Chondrocyte (in vitro differentiated cells): Measurements from ENCODE around the gene AQP5. TPM values are rescaled to one million over a fixed set of nuclear protein-coding genes. Genes with fewer than 3 reads are reported as not detected.

Experiments
- DNase-seq: peaks from one replicate; pipeline ENCODE4 v3.0.0; 2021; ENCODE audit warnings: mixed read lengths, low spot score
- H3K27ac Mint-ChIP-seq: one replicate; pipeline ENCODE4 v1.8.0; 2021; ENCODE audit warnings: mild to moderate bottlenecking, moderate library complexity, mixed read lengths; ENCODE audit not compliant: unreplicated experiment
- H3K27me3 Mint-ChIP-seq: 2 replicates; pipeline ENCODE4 v1.8.0; 2021; ENCODE audit warnings: low read depth, mixed read lengths
- H3K36me3 Mint-ChIP-seq: 2 replicates; pipeline ENCODE4 v1.8.0; 2021; ENCODE audit warnings: low read depth, mixed read lengths
- H3K4me1 Mint-ChIP-seq: 2 replicates; pipeline ENCODE4 v1.8.0; 2021; ENCODE audit warnings: low read depth, mild to moderate bottlenecking, mixed read lengths
- H3K4me3 Mint-ChIP-seq: one replicate; pipeline ENCODE4 v1.8.0; 2021; ENCODE audit warnings: mild to moderate bottlenecking, moderate library complexity, mixed read lengths; ENCODE audit not compliant: unreplicated experiment
- H3K9me3 Mint-ChIP-seq: 2 replicates; pipeline ENCODE4 v1.8.0; 2021; ENCODE audit warnings: low read depth, mixed read lengths
- total RNA-seq: library from RNA; stranded (reverse); gene quantifications from 3 replicates; pipeline ENCODE4 v1.2.1, GENCODE V29; 2021
- TF ChIP-seq, protein P1 (sequence below): fragments of 200-600 bp; sonication (generic); IDR thresholded peaks from 2 replicates; pipeline ENCODE4 v1.5.0; 2021; ENCODE audit warnings: antibody characterized with exemption, mild to moderate bottlenecking, moderate library complexity

AQP5 gene
- total RNA-seq, 1 donor from 2014 or later: 0.20 TPM

- H3K27me3 Mint-ChIP-seq: no peaks in the 10 kb centered on the region
- H3K36me3 Mint-ChIP-seq: no peaks in the 10 kb centered on the region
- no peak for DNase-seq
- H3K4me1 Mint-ChIP-seq: no peaks in the 10 kb centered on the region
- no peak overlapping the region for H3K27ac Mint-ChIP-seq
- H3K4me3 Mint-ChIP-seq: no peak overlapping the region
- no peaks in the 10 kb centered on the region for H3K9me3 Mint-ChIP-seq
- TF ChIP-seq, protein P1, sequence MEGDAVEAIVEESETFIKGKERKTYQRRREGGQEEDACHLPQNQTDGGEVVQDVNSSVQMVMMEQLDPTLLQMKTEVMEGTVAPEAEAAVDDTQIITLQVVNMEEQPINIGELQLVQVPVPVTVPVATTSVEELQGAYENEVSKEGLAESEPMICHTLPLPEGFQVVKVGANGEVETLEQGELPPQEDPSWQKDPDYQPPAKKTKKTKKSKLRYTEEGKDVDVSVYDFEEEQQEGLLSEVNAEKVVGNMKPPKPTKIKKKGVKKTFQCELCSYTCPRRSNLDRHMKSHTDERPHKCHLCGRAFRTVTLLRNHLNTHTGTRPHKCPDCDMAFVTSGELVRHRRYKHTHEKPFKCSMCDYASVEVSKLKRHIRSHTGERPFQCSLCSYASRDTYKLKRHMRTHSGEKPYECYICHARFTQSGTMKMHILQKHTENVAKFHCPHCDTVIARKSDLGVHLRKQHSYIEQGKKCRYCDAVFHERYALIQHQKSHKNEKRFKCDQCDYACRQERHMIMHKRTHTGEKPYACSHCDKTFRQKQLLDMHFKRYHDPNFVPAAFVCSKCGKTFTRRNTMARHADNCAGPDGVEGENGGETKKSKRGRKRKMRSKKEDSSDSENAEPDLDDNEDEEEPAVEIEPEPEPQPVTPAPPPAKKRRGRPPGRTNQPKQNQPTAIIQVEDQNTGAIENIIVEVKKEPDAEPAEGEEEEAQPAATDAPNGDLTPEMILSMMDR: no peak
These were observed 16.5 kb downstream of the AQP5 start for GRCh38 chr12:49978125-49978524.

- H3K27me3 Mint-ChIP-seq: no peaks in the 10 kb centered on the region
- peaks cover 8% of the 10 kb centered on the region for H3K4me1 Mint-ChIP-seq
- no peak for DNase-seq
- TF ChIP-seq, protein P1: no peak
- no peaks in the 10 kb centered on the region for H3K36me3 Mint-ChIP-seq
- no peak overlapping the region for H3K27ac Mint-ChIP-seq
- no peak overlapping the region for H3K4me3 Mint-ChIP-seq
- no peaks in the 10 kb centered on the region for H3K9me3 Mint-ChIP-seq
These were observed 17.4 kb downstream of the AQP5 start for GRCh38 chr12:49979016-49979586.

- Mint-ChIP-seq H3K36me3 (no peaks in the 10 kb centered on the region), H3K27me3 (no peaks in the 10 kb centered on the region), H3K9me3 (no peaks in the 10 kb centered on the region), H3K4me1 (peaks cover 14% of the 10 kb centered on the region), H3K4me3 (no peak overlapping the region), H3K27ac (no peak overlapping the region)
- TF ChIP-seq, protein P1: no peak
- no peak for DNase-seq
These were observed 18.1 kb downstream of the AQP5 start for GRCh38 chr12:49979791-49980190.

GRCh38 chr12:49980501-49981349 is 19.1 kb downstream of the AQP5 start:
- TF ChIP-seq, protein P1: no peak
- H3K36me3 Mint-ChIP-seq: no peaks in the 10 kb centered on the region
- H3K4me3 Mint-ChIP-seq: no peak overlapping the region
- peaks cover 14% of the 10 kb centered on the region for H3K4me1 Mint-ChIP-seq
- no peaks in the 10 kb centered on the region for H3K27me3 Mint-ChIP-seq
- no peaks in the 10 kb centered on the region for H3K9me3 Mint-ChIP-seq
- H3K27ac Mint-ChIP-seq: no peak overlapping the region
- DNase-seq: no peak

DNA sequence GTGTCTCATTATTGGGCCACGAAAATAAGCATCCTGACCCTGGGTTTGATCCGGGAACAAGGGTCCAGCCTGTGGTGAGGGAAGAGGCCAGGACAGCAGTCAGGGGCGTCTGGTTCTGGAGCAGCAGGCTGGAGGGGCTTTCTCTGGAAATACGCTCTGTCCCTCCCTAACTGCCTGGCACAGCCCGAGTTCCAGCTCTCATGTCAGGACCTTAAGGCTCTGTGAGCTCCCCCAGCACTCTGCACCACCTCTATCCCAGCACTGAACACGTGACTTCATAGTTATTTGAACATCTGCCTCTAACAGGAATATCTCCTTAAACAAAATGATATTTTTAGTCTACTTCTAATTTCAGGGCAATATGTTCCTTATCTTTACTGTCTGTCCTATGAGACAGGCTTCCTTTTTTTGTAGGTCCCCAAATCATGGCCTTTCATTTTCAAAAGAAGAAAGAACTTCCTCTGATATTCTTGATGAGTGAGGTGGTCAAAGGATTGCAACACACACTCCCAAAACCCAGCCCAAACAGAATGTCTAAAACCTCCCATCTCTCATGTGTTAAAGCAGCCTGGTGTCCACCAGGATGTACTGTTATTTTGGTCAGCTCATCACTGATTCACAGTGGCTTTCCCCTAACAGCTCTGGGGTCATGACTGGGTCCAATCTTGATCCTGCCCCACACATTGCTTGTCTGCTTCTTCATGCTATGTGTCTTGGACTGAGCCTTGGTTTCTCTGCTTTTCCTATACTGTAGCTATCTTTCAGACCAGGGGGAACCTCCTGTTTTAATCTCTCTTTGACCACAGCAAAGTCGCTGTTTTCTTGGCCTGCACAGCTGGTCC is 20.8 kb downstream of the AQP5 start:
- H3K36me3 Mint-ChIP-seq: no peaks in the 10 kb centered on the region
- H3K9me3 Mint-ChIP-seq: no peaks in the 10 kb centered on the region
- DNase-seq: no peak
- H3K4me3 Mint-ChIP-seq: no peak overlapping the region
- H3K27me3 Mint-ChIP-seq: no peaks in the 10 kb centered on the region
- TF ChIP-seq, protein P1: no peak
- peaks cover 14% of the 10 kb centered on the region for H3K4me1 Mint-ChIP-seq
- no peak overlapping the region for H3K27ac Mint-ChIP-seq
